WTC11 (cell line): ENCODE measurements around the gene TNIK.

Experiments used
- CREB1 ChIP-seq: sonication (generic); formaldehyde crosslinking; IDR thresholded peaks from 2 replicates; pipeline ENCODE4 v1.8.0; 2023; ENCODE audit warnings: mild to moderate bottlenecking, missing genetic modification reagents
- CTCF ChIP-seq: fragments of 200-600 bp; IDR thresholded peaks from 2 replicates; pipeline ENCODE4 v1.8.0; 2022; ENCODE audit warnings: antibody characterized with exemption
- E2F1 ChIP-seq: sonication (generic); formaldehyde crosslinking; IDR thresholded peaks from 2 replicates; pipeline ENCODE4 v1.8.0; 2022; ENCODE audit warnings: mild to moderate bottlenecking, missing genetic modification reagents
- FOXP1 ChIP-seq: sonication (generic); formaldehyde crosslinking; IDR thresholded peaks from 2 replicates; pipeline ENCODE4 v1.8.0; 2022; ENCODE audit warnings: missing genetic modification reagents, mild to moderate bottlenecking, moderate library complexity, borderline replicate concordance
- RELA ChIP-seq: sonication (generic); formaldehyde crosslinking; IDR thresholded peaks from 2 replicates; pipeline ENCODE4 v1.8.1; 2022; ENCODE audit warnings: missing genetic modification reagents, mild to moderate bottlenecking, borderline replicate concordance
- SMAD4 ChIP-seq: sonication (generic); formaldehyde crosslinking; IDR thresholded peaks from 2 replicates; pipeline ENCODE4 v1.8.0; 2022; ENCODE audit warnings: mild to moderate bottlenecking, missing genetic modification reagents
- SOX15 ChIP-seq: fragments of 250-450 bp; sonication (Bioruptor Pico); IDR thresholded peaks from 2 replicates; pipeline ENCODE4 v1.9.0; 2021; ENCODE audit warnings: mild to moderate bottlenecking
- TEAD4 ChIP-seq: sonication (generic); formaldehyde crosslinking; IDR thresholded peaks from 2 replicates; pipeline ENCODE4 v1.8.0; 2022; ENCODE audit warnings: mild to moderate bottlenecking, missing genetic modification reagents
- TF ChIP-seq, protein P1 (sequence below): sonication (generic); formaldehyde crosslinking; IDR thresholded peaks from 2 replicates; pipeline ENCODE4 v1.8.1; 2023; ENCODE audit warnings: mild to moderate bottlenecking, missing genetic modification reagents
- TF ChIP-seq, protein P2 (sequence below): sonication (generic); formaldehyde crosslinking; IDR thresholded peaks from 2 replicates; pipeline ENCODE4 v1.8.0; 2022; ENCODE audit warnings: missing genetic modification reagents
- TF ChIP-seq, protein P3 (sequence below): sonication (generic); formaldehyde crosslinking; IDR thresholded peaks from 2 replicates; pipeline ENCODE4 v1.8.0; 2023; ENCODE audit warnings: mild to moderate bottlenecking, missing genetic modification reagents

GRCh38 chr3:171503817-171504216, 43.6 kb upstream of the TNIK start:
- TF ChIP-seq CTCF (no peak), FOXP1 (CRISPR knock-in tag) (no peak), TEAD4 (CRISPR knock-in tag) (no peak), RELA (CRISPR knock-in tag) (no peak), SMAD4 (no peak), CREB1 (CRISPR knock-in tag) (no peak), SOX15 (CRISPR knock-in tag) (no peak), E2F1 (CRISPR knock-in tag) (no peak)
- TF ChIP-seq, protein P1, sequence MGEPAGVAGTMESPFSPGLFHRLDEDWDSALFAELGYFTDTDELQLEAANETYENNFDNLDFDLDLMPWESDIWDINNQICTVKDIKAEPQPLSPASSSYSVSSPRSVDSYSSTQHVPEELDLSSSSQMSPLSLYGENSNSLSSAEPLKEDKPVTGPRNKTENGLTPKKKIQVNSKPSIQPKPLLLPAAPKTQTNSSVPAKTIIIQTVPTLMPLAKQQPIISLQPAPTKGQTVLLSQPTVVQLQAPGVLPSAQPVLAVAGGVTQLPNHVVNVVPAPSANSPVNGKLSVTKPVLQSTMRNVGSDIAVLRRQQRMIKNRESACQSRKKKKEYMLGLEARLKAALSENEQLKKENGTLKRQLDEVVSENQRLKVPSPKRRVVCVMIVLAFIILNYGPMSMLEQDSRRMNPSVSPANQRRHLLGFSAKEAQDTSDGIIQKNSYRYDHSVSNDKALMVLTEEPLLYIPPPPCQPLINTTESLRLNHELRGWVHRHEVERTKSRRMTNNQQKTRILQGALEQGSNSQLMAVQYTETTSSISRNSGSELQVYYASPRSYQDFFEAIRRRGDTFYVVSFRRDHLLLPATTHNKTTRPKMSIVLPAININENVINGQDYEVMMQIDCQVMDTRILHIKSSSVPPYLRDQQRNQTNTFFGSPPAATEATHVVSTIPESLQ (CRISPR knock-in tag) = no peak
- TF ChIP-seq, protein P2, sequence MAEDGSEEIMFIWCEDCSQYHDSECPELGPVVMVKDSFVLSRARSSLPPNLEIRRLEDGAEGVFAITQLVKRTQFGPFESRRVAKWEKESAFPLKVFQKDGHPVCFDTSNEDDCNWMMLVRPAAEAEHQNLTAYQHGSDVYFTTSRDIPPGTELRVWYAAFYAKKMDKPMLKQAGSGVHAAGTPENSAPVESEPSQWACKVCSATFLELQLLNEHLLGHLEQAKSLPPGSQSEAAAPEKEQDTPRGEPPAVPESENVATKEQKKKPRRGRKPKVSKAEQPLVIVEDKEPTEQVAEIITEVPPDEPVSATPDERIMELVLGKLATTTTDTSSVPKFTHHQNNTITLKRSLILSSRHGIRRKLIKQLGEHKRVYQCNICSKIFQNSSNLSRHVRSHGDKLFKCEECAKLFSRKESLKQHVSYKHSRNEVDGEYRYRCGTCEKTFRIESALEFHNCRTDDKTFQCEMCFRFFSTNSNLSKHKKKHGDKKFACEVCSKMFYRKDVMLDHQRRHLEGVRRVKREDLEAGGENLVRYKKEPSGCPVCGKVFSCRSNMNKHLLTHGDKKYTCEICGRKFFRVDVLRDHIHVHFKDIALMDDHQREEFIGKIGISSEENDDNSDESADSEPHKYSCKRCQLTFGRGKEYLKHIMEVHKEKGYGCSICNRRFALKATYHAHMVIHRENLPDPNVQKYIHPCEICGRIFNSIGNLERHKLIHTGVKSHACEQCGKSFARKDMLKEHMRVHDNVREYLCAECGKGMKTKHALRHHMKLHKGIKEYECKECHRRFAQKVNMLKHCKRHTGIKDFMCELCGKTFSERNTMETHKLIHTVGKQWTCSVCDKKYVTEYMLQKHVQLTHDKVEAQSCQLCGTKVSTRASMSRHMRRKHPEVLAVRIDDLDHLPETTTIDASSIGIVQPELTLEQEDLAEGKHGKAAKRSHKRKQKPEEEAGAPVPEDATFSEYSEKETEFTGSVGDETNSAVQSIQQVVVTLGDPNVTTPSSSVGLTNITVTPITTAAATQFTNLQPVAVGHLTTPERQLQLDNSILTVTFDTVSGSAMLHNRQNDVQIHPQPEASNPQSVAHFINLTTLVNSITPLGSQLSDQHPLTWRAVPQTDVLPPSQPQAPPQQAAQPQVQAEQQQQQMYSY = no peak
- TF ChIP-seq, protein P3, sequence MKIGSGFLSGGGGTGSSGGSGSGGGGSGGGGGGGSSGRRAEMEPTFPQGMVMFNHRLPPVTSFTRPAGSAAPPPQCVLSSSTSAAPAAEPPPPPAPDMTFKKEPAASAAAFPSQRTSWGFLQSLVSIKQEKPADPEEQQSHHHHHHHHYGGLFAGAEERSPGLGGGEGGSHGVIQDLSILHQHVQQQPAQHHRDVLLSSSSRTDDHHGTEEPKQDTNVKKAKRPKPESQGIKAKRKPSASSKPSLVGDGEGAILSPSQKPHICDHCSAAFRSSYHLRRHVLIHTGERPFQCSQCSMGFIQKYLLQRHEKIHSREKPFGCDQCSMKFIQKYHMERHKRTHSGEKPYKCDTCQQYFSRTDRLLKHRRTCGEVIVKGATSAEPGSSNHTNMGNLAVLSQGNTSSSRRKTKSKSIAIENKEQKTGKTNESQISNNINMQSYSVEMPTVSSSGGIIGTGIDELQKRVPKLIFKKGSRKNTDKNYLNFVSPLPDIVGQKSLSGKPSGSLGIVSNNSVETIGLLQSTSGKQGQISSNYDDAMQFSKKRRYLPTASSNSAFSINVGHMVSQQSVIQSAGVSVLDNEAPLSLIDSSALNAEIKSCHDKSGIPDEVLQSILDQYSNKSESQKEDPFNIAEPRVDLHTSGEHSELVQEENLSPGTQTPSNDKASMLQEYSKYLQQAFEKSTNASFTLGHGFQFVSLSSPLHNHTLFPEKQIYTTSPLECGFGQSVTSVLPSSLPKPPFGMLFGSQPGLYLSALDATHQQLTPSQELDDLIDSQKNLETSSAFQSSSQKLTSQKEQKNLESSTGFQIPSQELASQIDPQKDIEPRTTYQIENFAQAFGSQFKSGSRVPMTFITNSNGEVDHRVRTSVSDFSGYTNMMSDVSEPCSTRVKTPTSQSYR (CRISPR knock-in tag) = no peak
